ENCODE data around the gene E2F8. TPM values are rescaled to one million over a fixed set of nuclear protein-coding genes. Genes with fewer than 3 reads are reported as not detected.

E2F8 gene
- total and polyA plus RNA-seq, 2 donors (not counting 3 experiments of a cell fraction or from before 2014, with no cell fraction given) = 6.5 to 19.1 TPM

- peaks cover 10% of the 10 kb centered on the region for H3K4me1 ChIP-seq (ENCODE audit: control insufficient read depth, extremely low read depth, insufficient read depth, low read length)
- H3K9me3 ChIP-seq (replicated peaks; ENCODE audit: control insufficient read depth, insufficient read depth, low read length) = no peaks in the 10 kb centered on the region
- dilution Hi-C loops (cut with MboI; ENCODE audit: extremely low pct_ligation_motif_present, low sequenced_read_pairs) = no loop called here
- H3K36me3 ChIP-seq (ENCODE audit: control insufficient read depth in 2 of 2, extremely low read depth in 1 of 2, insufficient read depth in 2 of 2, low read length in 2 of 2) = peaks cover 6 to 8% of the 10 kb centered on the region in 2 experiments
- no peaks in the 10 kb centered on the region for H3K79me2 ChIP-seq (ENCODE audit: control insufficient read depth, insufficient read depth, low read length)
- no TSS peak for BruUV-seq (replicated peaks)
- H4K20me1 ChIP-seq (replicated peaks; ENCODE audit: control insufficient read depth, extremely low read depth, insufficient read depth, low read length) = no peaks in the 10 kb centered on the region
- no peaks in the 10 kb centered on the region for H3K9me1 ChIP-seq (replicated peaks; ENCODE audit: control insufficient read depth, extremely low read depth, insufficient read depth, low read length)
- no peak overlapping the region for H3K27ac ChIP-seq (ENCODE audit: insufficient read depth, low read depth, low read length)
- CTCF ChIA-PET = no interaction called here
- DNase-seq (ENCODE audit: low read depth, low spot score) (peak; percentile 54), FAIRE-seq (no peak)
- H3K4me3 ChIP-seq (replicated peaks in 1 of 3; ENCODE audit: insufficient read depth in 1 of 3, low read depth in 1 of 3, low read length in 3 of 3) = no peak overlapping the region
- H3K9ac ChIP-seq (replicated peaks; ENCODE audit: extremely low read depth, insufficient read depth, low read length) = no peak overlapping the region
- POLR2A ChIA-PET = interaction anchor here (0.7 kb wide), 1 partner anchor 21 kb away, joined by 3 read pairs; no protein-coding TSS in a partner anchor
- H3K4me2 ChIP-seq (ENCODE audit: insufficient read depth, low read length) = no peak overlapping the region
- TF ChIP-seq CTCF (IDR thresholded peaks at IDR 0.05; ENCODE audit: extremely low read depth in 1 of 2, insufficient read depth in 1 of 2, low read depth in 1 of 2, low read length in 2 of 2) (no peak), MYC (IDR thresholded peaks at IDR 0.05; ENCODE audit: low read depth, low read length) (no peak), GATA2 (IDR thresholded peaks at IDR 0.05; ENCODE audit: insufficient read depth, insufficient read length, low read depth, low read length) (peak; percentile 16), POLR2A (IDR thresholded peaks at IDR 0.05; ENCODE audit: low read depth, low read length) (no peak)
- H2AFZ ChIP-seq (ENCODE audit: low read depth, low read length) = no peak overlapping the region
- no peaks in the 10 kb centered on the region for H3K27me3 ChIP-seq (ENCODE audit: control insufficient read depth in 2 of 2, insufficient read depth in 2 of 2, low read length in 2 of 2)
- intact Hi-C loops (cut with micrococcal nuclease) = no loop called here
Measured at GRCh38 chr11:19220903-19221724, 19.6 kb downstream of the E2F8 start.

Measured in endothelial cell of umbilical vein (primary cell).